HuH-7 (cell line): Measurements from ENCODE around the gene HEG1.

Experiments used
- DNase-seq: peaks from one replicate; pipeline ENCODE4 v3.0.0; 2011; ENCODE audit warnings: low spot score

The HEG1 gene

GRCh38 chr3:124951511-124952281 lies 104.1 kb downstream of the HEG1 start:
- DNase-seq, result no peak

DNA sequence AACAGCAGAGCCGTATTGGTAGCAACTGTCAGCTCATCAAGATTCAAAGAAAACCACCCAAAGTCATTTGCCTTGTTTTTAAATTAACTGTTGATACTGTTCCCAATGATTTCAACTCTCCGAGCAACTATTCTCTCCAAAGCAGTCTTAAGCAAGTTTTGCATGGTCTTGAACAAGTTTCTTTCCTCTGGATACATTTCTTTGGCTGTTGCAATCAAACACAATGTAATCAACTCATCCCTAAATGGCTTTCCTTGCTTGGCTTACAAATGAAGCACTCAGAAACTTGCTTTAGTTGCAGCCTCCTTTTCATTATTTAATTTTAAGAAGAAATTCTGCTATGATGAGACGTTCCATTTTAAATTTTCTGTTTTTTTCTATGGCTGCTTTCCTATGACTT lies 105.8 kb downstream of the HEG1 start:
- no peak for DNase-seq

GRCh38 chr3:124942613-124943012 lies 113.2 kb downstream of the HEG1 start:
- no peak for DNase-seq

- DNase-seq, result no peak
Measured at GRCh38 chr3:124941771-124942170, 114.0 kb downstream of the HEG1 start.

- DNase-seq, result no peak
Measured at GRCh38 chr3:124939661-124940060, 116.1 kb downstream of the HEG1 start.

GRCh38 chr3:124938896-124939295 lies 116.9 kb downstream of the HEG1 start:
- DNase-seq, result no peak

- DNase-seq, result no peak
Measured at GRCh38 chr3:124937049-124937448, 118.7 kb downstream of the HEG1 start.

DNA sequence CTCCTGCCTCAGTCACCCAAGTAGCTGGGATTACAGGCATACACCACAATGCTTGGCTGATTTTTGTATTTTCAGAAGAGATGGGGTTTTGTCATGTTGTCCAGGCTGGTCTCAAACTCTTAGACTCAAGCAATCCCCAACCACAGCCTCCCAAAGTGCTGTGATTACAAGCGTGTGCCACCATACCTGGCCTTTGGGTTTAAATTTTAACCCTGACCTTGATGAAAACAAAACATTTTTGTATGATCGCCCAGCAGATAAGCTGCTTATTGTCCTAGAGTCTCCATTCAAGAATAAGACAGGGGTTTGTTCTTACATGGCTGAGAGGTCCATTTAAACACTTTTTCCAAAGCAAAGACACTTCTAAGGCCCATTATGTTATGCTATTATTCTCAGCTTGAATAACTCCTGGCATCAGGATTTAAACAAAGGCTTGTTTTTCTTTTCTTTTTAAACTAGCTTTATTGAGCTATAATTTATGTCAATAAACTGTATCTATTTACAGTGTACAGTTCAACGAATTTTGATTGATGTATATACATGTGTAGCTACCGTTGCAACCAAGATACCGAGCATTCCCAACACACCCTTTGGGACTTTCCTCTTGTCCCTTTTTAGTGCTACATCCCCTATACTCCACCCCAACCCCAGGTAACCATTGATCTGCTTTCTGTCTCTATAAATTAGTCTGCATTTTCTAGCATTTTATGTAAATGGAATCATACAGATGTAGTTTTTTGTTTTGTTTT lies 119.8 kb downstream of the HEG1 start:
- DNase-seq, result no peak

DNA sequence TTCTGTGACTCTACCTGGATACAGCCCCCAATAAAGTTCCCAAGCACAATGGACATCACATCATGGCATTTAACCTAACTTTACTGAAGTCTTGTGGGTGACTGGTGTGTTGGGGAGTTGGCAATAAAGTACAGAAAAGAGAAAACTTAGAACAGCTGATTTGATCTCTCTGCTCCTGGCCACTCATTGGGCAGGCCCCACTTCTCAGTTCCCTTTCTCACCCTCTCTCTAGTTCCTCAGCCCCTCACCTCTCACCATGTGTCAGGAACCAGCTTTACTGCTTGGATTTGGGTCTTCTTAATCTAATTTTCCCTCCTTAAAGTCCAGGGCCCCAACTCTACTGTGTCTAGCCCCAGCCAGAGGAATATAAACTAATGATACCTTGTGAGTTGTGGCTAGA lies 120.5 kb downstream of the HEG1 start:
- DNase-seq, result no peak

DNA sequence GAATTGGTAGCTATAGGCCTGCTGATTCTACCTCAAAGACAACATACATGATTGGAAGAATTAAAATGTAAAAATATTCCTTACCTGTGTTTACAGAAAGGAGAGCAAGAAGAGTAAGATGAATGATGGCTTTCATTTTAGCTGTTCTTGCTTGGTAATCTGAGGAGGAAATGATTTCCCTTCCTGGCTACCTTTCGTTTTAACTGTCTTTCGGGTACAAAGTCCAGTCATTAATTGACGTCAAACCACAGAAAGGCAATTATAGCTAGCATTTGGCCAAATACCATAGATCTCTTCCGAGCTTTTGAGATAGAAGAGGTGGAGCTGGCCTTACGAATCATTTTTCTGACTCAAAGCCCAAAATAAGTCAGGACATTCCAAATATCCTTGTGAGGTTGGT lies 121.2 kb downstream of the HEG1 start, which contains the start of gene MUC13:
TSS of gene MUC13 (minus strand) at position 175 of the 400 bp plus-strand sequence. CDS start at position 136, 39 bp downstream.
- DNase-seq, result no peak

- DNase-seq, result peak; percentile 39
Measured at GRCh38 chr3:124928333-124929202, 127.2 kb downstream of the HEG1 start.

- no peak for DNase-seq
Measured at GRCh38 chr3:124927574-124928045, 128.2 kb downstream of the HEG1 start.

GRCh38 chr3:124926426-124927101 lies 129.2 kb downstream of the HEG1 start:
- DNase-seq, result no peak

- no peak for DNase-seq
Measured at GRCh38 chr3:124924741-124925140, 131.1 kb downstream of the HEG1 start.

GRCh38 chr3:124923833-124924232 lies 132.0 kb downstream of the HEG1 start:
- DNase-seq, result no peak

GRCh38 chr3:124920718-124921117 lies 135.1 kb downstream of the HEG1 start:
- DNase-seq, result no peak

GRCh38 chr3:124919756-124920155 lies 136.0 kb downstream of the HEG1 start:
- DNase-seq, result no peak

DNA sequence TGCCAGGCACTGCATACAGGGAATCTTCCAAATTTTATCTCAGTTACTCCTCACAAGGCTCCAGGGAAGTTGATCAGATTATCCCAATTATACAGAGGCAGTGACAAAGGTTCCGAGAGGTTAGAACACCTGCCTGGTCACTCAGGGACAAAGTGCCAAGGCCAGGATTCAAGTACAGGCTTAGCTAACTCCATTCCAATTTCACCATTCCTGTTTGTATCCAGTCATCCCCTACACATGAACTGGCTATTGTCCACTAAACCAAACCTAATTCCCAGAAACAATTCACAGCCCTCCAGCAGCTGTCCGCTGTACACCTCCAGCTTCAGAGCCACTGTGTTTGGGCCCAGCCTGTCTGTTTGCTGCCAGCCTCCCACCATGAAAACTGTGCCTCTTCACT lies 137.3 kb downstream of the HEG1 start:
- no peak for DNase-seq

- no peak for DNase-seq
Measured at GRCh38 chr3:124916837-124917409, 138.9 kb downstream of the HEG1 start.
